Hepatocyte (in vitro differentiated cells): ENCODE measurements around the gene CACTIN.
"Not testable (repeated sequence)": the region's sequence is repeated elsewhere in the genome, so short reads cannot be mapped to it uniquely, and the experiment has no call there.

Experiments used
- EZH2 ChIP-seq: fragments of 200-600 bp; sonication (generic); IDR thresholded peaks from 2 replicates; pipeline ENCODE4 v1.6.1; 2016; ENCODE audit warnings: antibody characterized with exemption, mild to moderate bottlenecking, borderline replicate concordance
- EZH2phosphoT487 ChIP-seq: fragments of 200-600 bp; sonication (generic); IDR thresholded peaks from one replicate; pipeline ENCODE4 v1.6.1; 2018; ENCODE audit warnings: antibody characterized with exemption, mild to moderate bottlenecking, low read depth, moderate library complexity; ENCODE audit not compliant: unreplicated experiment, severe bottlenecking
- TF ChIP-seq, protein P1 (sequence below): fragments of 200-600 bp; sonication (generic); IDR thresholded peaks from 2 replicates; pipeline ENCODE4 v1.5.1; 2016; ENCODE audit warnings: antibody characterized with exemption, mild to moderate bottlenecking; ENCODE audit not compliant: poor library complexity

DNA sequence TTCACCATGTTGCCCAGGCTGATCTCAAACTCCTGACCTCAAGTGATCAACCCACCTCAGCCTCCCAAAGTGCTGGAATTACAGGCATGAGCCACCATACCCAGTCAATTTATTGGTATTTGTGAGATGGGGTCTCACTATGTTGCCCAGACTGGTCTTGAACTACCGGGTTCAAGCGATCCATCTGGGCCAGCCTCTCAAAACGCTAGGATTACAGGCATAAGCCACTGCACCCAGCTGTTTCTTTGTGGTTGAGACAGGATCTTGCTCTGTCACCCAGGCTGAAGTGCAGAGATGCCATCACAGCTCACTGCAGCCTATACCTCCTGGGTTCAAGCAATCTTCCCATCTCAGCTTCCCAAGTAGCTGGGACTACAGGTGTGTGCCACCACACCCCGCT lies 44.8 kb downstream of the CACTIN start:
- not testable (repeated sequence) for TF ChIP-seq EZH2phosphoT487, EZH2
- TF ChIP-seq, protein P1, sequence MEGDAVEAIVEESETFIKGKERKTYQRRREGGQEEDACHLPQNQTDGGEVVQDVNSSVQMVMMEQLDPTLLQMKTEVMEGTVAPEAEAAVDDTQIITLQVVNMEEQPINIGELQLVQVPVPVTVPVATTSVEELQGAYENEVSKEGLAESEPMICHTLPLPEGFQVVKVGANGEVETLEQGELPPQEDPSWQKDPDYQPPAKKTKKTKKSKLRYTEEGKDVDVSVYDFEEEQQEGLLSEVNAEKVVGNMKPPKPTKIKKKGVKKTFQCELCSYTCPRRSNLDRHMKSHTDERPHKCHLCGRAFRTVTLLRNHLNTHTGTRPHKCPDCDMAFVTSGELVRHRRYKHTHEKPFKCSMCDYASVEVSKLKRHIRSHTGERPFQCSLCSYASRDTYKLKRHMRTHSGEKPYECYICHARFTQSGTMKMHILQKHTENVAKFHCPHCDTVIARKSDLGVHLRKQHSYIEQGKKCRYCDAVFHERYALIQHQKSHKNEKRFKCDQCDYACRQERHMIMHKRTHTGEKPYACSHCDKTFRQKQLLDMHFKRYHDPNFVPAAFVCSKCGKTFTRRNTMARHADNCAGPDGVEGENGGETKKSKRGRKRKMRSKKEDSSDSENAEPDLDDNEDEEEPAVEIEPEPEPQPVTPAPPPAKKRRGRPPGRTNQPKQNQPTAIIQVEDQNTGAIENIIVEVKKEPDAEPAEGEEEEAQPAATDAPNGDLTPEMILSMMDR, result not testable (repeated sequence)
